Fibroblast of lung (primary cell): ENCODE results near the gene LFNG. TPM values are rescaled to one million over a fixed set of nuclear protein-coding genes. Genes with fewer than 3 reads are reported as not detected.

Experiments
- DNase-seq, 2 donors: peaks; one replicate each; pipeline versions ENCODE4 v3.0.0 to v3.0.0-alpha.2; 2010; ENCODE audit warnings: low read depth in 2 of 2
- H2AFZ ChIP-seq: 2 replicates; pipeline ENCODE4 v1.5.1; 2012; ENCODE audit warnings: low read length, control low read depth, inconsistent platforms
- H3K27ac ChIP-seq: 2 replicates; pipeline ENCODE4 v1.5.1; 2011; ENCODE audit warnings: low read length, control low read depth; ENCODE audit not compliant: insufficient read depth
- H3K27me3 ChIP-seq: 2 replicates; pipeline ENCODE4 v1.5.1; 2011; ENCODE audit warnings: mild to moderate bottlenecking, low read length; ENCODE audit not compliant: control insufficient read depth, insufficient read depth
- H3K36me3 ChIP-seq: 2 replicates; pipeline ENCODE4 v1.5.1; 2011; ENCODE audit warnings: low read length; ENCODE audit not compliant: control insufficient read depth, insufficient read depth
- H3K4me1 ChIP-seq: 2 replicates; pipeline ENCODE4 v1.5.1; 2011; ENCODE audit warnings: low read length; ENCODE audit not compliant: control insufficient read depth, insufficient read depth; ENCODE audit errors: extremely low read depth
- H3K4me2 ChIP-seq: 2 replicates; pipeline ENCODE4 v1.5.1; 2011; ENCODE audit warnings: low read length, control low read depth; ENCODE audit not compliant: insufficient read depth; ENCODE audit errors: extremely low read depth
- H3K4me3 ChIP-seq, 4 experiments: fragments of 200-600 bp in 1 of 4; sonication (generic) in 1 of 4; replicated peaks in 1 of 4; 2 replicates each; pipeline ENCODE4 v1.5.1; 2011 to 2016; ENCODE audit warnings: low read length in 4 of 4, low read depth in 3 of 4, mild to moderate bottlenecking in 3 of 4, control low read depth in 2 of 4, inconsistent platforms in 1 of 4, mixed read lengths in 1 of 4; ENCODE audit not compliant: insufficient read depth in 1 of 4; ENCODE audit errors: control extremely low read depth in 1 of 4
- H3K79me2 ChIP-seq: 2 replicates; pipeline ENCODE4 v1.5.1; 2012; ENCODE audit warnings: mild to moderate bottlenecking, low read length, inconsistent platforms; ENCODE audit not compliant: control insufficient read depth, insufficient read depth
- H3K9ac ChIP-seq: 2 replicates; pipeline ENCODE4 v1.5.1; 2011; ENCODE audit warnings: mild to moderate bottlenecking, low read length, control low read depth; ENCODE audit not compliant: insufficient read depth
- H3K9me3 ChIP-seq: 2 replicates; pipeline ENCODE4 v1.5.1; 2012; ENCODE audit warnings: low read depth, low read length; ENCODE audit not compliant: control insufficient read depth, insufficient read depth
- H4K20me1 ChIP-seq: 2 replicates; pipeline ENCODE4 v1.5.1; 2011; ENCODE audit warnings: low read length; ENCODE audit not compliant: control insufficient read depth, insufficient read depth; ENCODE audit errors: extremely low read depth
- EZH2 ChIP-seq: IDR thresholded peaks from 2 replicates; pipeline ENCODE4 v1.5.1; 2012; ENCODE audit warnings: low read length, control low read depth, mild to moderate bottlenecking; ENCODE audit errors: missing control alignments
- polyA plus RNA-seq, 2 donors: library from polyadenylated mRNA; depleted of rRNA in 1 of 2; stranded (reverse) in 1 of 2; unstranded in 1 of 2; fragments of >200 nt; gene quantifications; 2 replicates each; pipeline ENCODE4 v1.2.1, GENCODE V29; 2011 to 2012; ENCODE audit warnings: missing spikeins in 1 of 2
- total RNA-seq: library from RNA; depleted of rRNA; stranded (reverse); fragments of >200 nt; gene quantifications from 2 replicates; pipeline ENCODE4 v1.2.1, GENCODE V29; 2014
- TF ChIP-seq, protein P1 (sequence below), 2 donors: IDR thresholded peaks in 1 of 2; conservative IDR thresholded peaks in 1 of 2; 1 replicate in 1 of 2; 2 replicates in 1 of 2; pipeline ENCODE4 v1.5.1; 2011 to 2012; ENCODE audit warnings: low read length in 2 of 2, control low read depth in 1 of 2, inconsistent platforms in 1 of 2, low read depth in 1 of 2, mild to moderate bottlenecking in 1 of 2

LFNG gene
- total and polyA plus RNA-seq, 2 donors (not counting 1 experiment from before 2014, with no cell fraction given): 0.33 to 3.5 TPM

GRCh38 chr7:2576742-2577491 is 57.3 kb downstream of the LFNG start:
- peaks cover 2% of the 10 kb centered on the region for H3K36me3 ChIP-seq
- no peak for TF ChIP-seq EZH2
- TF ChIP-seq, protein P1, sequence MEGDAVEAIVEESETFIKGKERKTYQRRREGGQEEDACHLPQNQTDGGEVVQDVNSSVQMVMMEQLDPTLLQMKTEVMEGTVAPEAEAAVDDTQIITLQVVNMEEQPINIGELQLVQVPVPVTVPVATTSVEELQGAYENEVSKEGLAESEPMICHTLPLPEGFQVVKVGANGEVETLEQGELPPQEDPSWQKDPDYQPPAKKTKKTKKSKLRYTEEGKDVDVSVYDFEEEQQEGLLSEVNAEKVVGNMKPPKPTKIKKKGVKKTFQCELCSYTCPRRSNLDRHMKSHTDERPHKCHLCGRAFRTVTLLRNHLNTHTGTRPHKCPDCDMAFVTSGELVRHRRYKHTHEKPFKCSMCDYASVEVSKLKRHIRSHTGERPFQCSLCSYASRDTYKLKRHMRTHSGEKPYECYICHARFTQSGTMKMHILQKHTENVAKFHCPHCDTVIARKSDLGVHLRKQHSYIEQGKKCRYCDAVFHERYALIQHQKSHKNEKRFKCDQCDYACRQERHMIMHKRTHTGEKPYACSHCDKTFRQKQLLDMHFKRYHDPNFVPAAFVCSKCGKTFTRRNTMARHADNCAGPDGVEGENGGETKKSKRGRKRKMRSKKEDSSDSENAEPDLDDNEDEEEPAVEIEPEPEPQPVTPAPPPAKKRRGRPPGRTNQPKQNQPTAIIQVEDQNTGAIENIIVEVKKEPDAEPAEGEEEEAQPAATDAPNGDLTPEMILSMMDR (conservative IDR thresholded peaks at IDR 0.05 in 1 of 2, IDR thresholded peaks at IDR 0.05 in 1 of 2; ENCODE audit: low read depth in 1 of 2, low read length in 2 of 2): no peak
- H3K4me2 ChIP-seq: no peak overlapping the region
- H2AFZ ChIP-seq: no peak overlapping the region
- no peaks in the 10 kb centered on the region for H3K27me3 ChIP-seq
- H4K20me1 ChIP-seq: no peaks in the 10 kb centered on the region
- no peaks in the 10 kb centered on the region for H3K9me3 ChIP-seq
- no peak overlapping the region for H3K4me3 ChIP-seq
- no peaks in the 10 kb centered on the region for H3K79me2 ChIP-seq
- H3K4me1 ChIP-seq: peaks cover 2% of the 10 kb centered on the region
- DNase-seq: no peak
- no peak overlapping the region for H3K9ac ChIP-seq
- no peak overlapping the region for H3K27ac ChIP-seq

Other genes with a start within 250 kb of the LFNG start
- gene SNX8, start 205.3 kb upstream of the LFNG start, total RNA-seq: 11.0 and 13.2 TPM in 2 replicates
- 27.4 and 48.0 TPM in 2 replicates for gene SNX8, start 205.3 kb upstream of the LFNG start, polyA plus RNA-seq
- gene EIF3B, start 164.9 kb upstream of the LFNG start, total RNA-seq: 133 and 139 TPM in 2 replicates
- gene EIF3B, start 164.9 kb upstream of the LFNG start, polyA plus RNA-seq: 92.8 and 125 TPM in 2 replicates
- 1.5 and 3.5 TPM in 2 replicates for gene CHST12, start 116.2 kb upstream of the LFNG start, total RNA-seq
- gene CHST12, start 116.2 kb upstream of the LFNG start, polyA plus RNA-seq: 9.5 and 10.2 TPM in 2 replicates
- not detected in 2 replicates for gene GRIFIN, start 43.4 kb upstream of the LFNG start, total RNA-seq
- not detected in 2 replicates for gene GRIFIN, start 43.4 kb upstream of the LFNG start, polyA plus RNA-seq
- 20.1 and 20.3 TPM in 2 replicates for gene BRAT1, start 35.8 kb downstream of the LFNG start, total RNA-seq
- 4.0 and 5.8 TPM in 2 replicates for gene BRAT1, start 35.8 kb downstream of the LFNG start, polyA plus RNA-seq
- 7.7 and 8.3 TPM in 2 replicates for gene IQCE, start 39.2 kb downstream of the LFNG start, total RNA-seq
- 5.1 and 5.3 TPM in 2 replicates for gene IQCE, start 39.2 kb downstream of the LFNG start, polyA plus RNA-seq
- gene TTYH3, start 112.2 kb downstream of the LFNG start, total RNA-seq: 15.4 and 19.7 TPM in 2 replicates
- gene TTYH3, start 112.2 kb downstream of the LFNG start, polyA plus RNA-seq: 17.4 and 24.5 TPM in 2 replicates
- gene AMZ1, start 168.4 kb downstream of the LFNG start, total RNA-seq: 0.26 and 0.33 TPM in 2 replicates
- gene AMZ1, start 168.4 kb downstream of the LFNG start, polyA plus RNA-seq: 0.23 and 0.26 TPM in 2 replicates